PC-3 (cell line): ENCODE measurements around the gene RBM14.

ENCODE experiments used
- CTCF ChIP-seq: fragments of 300-600 bp; sonication (generic); conservative IDR thresholded peaks from 2 replicates; pipeline ENCODE4 v1.5.1; 2017; ENCODE audit warnings: antibody characterized with exemption, low read depth, mild to moderate bottlenecking, low read length
- EZH2 ChIP-seq: fragments of 300-600 bp; sonication (generic); IDR thresholded peaks from one replicate; pipeline ENCODE4 v1.6.1; 2017; ENCODE audit warnings: antibody characterized with exemption, mild to moderate bottlenecking, low read length; ENCODE audit not compliant: unreplicated experiment

GRCh38 chr11:66632952-66633351 lies 16.5 kb downstream of the RBM14 start:
- TF ChIP-seq CTCF (no peak), EZH2 (no peak)
